ENCODE measurements around the gene TUBB4B.

The TUBB4B gene

DNA sequence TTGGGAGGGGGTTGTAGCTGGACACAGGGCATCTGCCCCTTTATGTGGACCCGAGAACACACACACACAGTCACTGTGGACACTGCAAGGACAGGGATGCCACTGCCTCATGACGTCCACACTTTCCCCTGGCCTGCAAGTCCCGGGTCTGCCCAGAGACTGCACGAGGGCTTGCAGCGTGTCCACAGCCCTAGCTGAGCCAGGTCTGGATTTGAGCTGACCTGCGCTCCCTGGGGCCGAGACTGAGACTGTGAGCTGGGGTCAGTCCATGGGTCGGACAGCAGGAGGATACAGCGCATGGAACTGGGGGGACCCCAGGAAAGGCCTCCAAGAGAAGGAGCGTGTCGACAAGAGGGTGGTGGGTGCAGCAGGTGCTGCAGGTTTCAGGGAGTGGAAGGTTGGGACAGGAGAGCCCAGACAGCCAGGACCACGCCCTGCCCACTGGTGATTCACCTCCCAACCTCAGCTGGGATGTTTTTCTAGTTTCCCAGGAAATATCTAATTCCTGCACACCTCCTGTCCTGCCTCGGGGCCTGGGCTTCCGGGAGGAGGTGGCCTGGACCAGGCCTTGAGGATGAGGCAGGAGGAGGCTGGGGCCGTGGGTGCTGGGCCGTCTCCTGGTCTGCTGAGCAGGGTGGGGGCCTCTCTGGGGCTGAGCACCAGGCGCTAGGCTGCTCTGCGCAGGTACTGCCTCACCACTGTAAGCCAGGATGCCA lies 14.6 kb upstream of the TUBB4B start:
- no peak for DNase-seq

DNA sequence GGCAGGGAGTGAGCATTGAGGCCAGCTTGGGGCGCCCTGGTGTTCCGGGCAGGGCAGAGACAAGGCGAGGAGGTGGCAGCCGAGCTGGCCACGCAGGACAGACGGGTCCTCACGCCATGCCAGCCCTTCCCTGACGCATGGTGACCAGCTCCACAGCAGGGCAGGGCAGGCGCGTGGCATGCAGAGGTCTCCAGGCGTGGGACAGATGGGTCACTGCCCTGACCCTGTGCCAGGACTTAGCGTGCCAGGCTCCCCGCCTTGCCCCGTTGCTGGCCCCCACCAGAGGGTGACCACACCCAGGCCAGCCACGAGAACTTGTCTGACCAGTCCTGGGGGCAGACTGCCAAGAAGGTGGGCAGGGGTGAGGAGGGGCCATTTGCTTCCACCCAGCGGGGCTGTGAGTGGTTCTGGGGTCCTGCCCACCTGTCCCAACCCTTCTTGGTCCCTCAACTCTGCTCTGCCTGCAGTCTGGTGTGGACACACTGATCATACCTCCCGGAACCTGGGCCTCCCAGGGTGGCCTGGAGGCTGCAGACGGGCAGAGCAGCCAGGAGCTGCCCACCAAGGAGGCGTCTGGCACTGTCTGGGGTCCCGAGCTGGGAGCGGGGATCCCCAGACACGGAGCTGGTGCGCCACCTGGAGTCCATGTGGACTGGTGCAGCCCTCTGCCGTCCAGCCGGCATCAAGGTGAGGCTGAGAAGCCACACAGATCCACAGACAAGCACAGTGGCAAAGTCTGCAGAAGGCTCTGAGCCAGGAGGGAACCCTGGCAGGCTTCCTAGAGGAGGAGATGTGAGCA lies 13.8 kb upstream of the TUBB4B start, which contains the start of gene RNF224:
Gene RNF224 (plus strand): TSS at position 449 of the 799 bp plus-strand sequence. CDS start 834 bp downstream, outside the sequence.
- DNase-seq = peak; percentile 81

DNA sequence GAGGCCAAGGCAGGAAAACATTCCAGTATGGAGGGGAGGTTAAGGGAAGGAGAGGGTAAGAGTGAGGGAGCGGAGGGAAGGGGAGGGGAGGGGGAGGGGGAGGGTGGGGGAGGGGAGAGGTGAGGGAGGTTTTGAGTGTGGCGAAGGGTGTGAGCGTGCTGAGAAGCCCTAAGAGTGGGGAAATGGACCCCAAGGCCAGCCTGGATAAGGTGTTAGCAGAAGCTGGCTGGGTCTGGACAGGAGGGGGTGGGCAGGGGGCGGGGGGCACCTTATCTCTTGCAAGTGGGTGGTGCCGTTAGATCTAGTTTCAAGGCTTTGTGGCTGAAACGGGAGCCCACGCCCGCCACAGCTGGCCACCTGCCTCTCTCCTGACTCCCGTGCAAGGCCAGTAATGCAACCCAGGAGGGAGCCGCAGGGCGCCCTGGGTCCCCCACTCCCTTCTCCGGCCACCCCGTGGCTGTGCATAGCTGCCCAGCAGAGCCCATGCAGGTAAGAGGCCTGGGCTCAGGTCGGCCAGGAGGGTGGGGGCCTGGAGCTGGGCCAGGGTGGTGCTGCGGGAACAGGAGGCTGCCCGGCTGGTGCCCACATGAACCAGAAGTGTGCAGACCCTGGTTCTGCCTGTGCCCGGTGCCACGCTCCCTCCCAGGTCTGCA lies 13.1 kb upstream of the TUBB4B start:
- no peak for DNase-seq

DNA sequence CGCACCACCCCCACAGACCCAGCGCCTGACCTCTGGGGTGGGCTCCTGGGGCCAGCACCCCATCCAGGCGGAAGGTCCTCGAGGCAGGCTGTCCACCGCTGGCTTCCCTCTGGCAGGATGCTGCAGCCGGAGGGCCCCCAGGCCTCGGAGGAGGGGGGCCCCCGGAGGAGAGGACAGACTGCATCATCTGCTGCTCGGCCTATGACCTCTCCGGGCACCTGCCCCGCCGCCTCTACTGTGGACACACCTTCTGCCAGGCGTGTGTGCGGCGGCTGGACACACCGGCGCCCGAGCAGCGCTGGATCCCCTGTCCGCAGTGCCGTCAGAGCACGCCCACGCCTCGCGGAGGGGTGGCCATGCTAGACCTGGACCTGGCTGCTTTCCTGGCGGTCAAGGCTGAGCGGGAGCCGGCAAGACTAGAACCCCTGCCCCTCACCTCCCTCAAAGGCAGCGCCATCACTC lies 12.6 kb upstream of the TUBB4B start:
- no peak for DNase-seq

DNA sequence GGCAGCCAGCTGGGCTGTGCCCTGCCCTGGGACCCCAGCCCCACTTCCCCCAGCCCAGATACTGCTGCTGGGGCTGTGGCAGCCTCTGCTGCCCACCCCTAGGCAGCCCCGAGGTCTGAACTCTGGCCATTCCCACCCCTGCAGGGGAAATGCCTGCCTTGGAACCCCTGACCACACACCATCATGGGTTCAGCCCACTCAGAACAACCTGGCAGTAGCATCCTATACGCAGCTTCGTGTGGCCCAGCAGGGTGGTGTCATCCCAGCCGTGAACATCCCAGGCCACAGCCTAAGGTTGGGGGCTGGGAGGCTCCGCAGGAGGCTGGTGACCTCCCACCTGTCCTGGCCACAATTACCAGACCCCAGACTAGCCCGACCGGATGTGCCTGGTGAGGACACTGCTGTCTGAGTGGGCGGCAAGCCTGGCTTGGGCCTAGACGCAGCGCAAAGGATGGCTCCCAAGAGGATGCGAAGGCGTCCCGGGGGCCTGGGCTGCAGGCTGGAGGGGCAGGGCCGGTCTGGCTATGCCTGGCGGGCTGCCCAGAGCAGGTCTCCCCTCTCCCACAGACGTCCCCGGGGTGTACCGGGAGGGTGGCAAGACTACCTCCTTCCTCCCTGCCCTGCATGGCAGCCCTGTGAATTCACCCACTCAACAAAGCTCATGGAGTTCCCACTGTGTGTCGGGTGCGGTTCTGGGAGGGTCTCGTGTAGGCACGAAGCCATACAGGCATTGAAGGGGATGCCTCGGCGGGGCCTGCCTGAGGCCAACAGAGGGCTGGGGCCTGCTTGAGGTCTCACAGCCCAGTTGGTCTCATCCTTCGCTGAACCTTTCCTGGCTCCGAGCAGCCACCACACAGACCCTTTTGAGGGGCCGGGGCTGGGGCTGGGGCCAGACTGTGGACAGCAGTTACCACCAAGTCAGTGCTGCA lies 11.9 kb upstream of the TUBB4B start:
- no peak for DNase-seq

DNA sequence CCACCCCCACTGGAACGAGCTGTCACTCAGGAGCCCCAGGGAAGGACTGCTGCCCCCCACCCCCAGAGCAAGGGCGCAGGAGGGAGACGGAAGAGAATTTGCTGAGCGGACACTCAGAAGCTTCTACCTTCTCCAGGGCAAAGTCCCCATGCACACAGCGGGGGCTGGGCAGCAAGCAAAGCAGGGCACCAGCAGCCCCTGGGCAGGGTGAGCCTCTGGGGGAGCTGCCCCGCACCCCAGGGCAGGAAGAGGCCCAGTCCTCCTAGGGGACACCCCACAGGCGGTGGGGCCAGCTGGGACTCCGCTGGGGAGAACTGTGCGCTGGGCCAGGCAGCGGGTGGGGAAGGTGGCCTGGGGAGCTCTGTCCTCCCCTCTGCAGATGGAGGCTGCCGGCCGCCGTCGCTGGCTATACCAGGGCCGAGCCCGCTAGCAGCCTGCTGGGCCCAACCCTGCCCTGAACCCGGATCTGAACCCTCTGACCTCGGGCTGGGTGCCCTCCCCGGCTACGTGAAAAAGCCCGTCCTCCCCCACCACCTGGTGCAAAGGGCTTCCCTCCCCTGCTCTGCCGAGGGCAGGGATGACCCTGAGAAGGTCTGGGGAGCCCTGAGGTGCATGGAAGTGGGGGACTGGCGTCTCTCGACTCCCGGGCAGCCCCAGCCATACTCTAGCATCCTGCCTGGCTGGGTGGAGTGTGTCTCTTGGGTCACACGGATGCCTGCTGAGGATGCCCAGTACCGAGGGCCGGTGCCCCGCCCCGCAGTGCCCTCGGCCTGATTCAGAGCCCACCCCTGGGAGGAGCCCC lies 11.0 kb upstream of the TUBB4B start:
- no peak for DNase-seq

DNA sequence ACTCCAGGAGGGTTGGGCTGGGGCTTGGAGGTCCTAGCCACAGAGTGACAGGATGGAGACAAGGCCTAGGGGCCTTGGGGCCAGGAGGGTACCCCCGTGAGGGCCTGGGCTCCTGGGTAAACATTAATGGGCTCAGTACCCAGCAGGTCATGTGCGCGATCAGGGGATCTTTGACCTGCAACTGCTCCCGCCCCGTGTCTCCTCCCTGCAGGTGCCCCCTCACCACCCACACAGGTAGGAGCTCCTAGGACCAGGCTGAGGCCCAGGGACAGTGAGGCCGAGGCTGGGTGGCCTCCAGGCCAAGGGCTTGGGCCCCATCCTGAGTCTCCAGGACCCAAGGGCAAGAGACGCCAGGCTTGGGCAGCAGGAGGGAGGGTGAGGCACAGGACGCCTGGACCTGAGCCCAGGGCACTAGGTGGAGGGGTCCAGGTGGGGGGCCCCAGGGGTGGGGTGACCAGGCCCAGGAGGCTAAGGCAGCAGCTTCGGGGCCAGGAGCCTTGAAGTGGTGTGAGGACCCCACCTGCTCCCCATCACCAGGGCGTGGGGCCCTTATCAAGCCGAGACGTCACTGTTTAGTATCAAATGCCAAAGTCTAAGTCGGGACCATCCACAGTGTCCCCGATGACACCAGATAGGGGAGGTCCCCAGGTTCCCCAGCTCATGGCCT lies 10.2 kb upstream of the TUBB4B start, which contains the start of gene SLC34A3:
Gene SLC34A3 (plus strand): TSS at position 197 of the 667 bp plus-strand sequence. CDS start 802 bp downstream, outside the sequence.
- no peak for DNase-seq

DNA sequence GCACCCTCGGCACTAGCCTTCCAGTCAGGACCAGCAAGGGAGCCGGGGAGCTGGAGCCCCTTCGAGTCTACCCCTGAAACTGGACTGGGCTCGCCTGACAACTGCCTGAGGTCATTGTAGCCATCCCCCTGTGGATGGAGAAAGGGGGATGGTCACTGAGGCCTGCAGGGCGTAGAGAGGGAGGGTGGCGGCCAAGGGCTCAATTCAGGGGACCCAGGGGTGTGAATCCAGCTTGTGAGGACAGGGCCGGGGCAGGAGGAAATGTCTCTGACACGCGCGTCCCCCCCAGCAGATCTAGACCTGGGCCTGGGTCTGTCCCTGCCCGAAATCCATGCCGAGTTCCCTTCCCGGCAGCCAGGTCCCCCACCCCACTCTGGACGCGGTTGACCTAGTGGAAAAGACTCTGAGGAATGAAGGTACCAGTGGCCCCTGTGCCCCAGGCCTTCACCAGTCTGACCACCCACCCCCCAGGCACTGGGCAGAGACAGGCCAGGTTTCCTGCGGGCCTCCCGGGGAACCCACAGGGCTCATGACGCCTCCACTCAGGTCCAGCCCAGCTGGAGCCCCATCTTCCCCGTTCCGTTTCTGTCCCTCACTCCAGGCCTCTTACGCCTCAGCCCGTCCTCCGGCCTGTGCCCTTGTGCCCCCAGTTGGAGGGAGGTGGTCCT lies 9.6 kb upstream of the TUBB4B start:
- no peak for DNase-seq

DNA sequence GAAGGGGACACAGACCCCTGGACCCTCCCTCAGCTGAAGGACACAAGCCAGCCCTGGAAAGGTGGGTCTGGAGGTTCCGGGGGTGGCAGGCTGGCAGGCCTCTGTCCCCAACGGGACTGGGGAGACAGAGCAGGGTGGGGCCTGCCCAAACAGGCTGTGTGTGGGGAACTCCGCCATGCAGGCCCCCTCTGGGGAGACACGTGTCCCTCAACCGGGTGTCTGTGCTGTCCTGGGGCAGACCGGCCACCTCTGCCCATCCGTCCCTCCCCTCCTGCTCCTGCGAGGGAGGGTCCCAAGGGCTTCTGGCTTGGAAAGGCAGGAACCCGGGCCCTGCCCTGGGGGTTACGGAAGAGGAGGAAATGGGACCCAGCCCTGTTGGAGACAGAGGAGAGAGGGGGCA lies 9.0 kb upstream of the TUBB4B start:
- no peak for DNase-seq

DNA sequence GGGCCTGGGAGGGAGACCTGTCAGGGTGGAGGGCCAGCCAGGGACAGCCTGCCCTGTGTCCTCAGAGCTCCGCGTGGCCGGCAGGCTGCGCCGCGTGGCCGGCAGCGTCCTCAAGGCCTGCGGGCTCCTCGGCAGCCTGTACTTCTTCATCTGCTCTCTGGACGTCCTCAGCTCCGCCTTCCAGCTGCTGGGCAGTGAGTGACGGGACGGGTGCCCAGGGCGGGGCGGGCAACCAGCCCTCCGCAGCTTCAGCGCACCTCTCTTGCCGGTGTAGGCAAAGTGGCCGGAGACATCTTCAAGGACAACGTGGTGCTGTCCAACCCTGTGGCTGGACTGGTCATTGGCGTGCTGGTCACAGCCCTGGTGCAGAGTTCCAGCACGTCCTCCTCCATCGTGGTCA lies 8.6 kb upstream of the TUBB4B start:
- no peak for DNase-seq

DNA sequence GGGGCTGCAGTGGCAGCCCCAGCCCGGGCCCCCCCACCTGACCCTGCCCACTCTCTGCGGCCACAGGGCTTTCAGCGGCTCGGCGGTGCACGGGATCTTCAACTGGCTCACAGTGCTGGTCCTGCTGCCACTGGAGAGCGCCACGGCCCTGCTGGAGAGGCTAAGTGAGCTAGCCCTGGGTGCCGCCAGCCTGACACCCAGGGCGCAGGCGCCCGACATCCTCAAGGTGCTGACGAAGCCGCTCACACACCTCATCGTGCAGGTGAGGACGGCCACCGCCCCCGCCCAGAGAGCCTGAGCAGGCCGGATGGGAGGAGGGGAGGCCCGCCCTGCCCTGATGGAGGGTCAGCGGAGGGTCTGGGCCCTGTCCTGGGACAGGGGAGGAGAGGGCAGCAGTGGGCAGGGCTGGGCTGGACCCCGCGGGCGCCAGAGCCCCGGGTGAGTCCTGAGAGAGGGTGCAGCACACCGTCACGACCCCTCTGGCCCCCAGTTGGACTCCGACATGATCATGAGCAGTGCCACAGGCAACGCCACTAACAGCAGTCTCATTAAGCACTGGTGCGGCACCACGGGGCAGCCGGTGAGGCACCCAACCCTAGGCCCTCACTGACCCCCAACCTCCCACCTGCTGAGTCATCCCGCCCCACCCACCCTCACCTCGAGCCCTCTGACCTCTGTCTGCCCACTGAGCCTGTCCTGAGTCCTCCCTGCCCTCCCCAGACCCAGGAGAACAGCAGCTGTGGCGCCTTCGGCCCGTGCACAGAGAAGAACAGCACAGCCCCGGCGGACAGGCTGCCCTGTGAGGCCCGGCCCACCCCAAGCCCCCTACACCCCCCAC lies 7.7 kb upstream of the TUBB4B start:
- DNase-seq = no peak

DNA sequence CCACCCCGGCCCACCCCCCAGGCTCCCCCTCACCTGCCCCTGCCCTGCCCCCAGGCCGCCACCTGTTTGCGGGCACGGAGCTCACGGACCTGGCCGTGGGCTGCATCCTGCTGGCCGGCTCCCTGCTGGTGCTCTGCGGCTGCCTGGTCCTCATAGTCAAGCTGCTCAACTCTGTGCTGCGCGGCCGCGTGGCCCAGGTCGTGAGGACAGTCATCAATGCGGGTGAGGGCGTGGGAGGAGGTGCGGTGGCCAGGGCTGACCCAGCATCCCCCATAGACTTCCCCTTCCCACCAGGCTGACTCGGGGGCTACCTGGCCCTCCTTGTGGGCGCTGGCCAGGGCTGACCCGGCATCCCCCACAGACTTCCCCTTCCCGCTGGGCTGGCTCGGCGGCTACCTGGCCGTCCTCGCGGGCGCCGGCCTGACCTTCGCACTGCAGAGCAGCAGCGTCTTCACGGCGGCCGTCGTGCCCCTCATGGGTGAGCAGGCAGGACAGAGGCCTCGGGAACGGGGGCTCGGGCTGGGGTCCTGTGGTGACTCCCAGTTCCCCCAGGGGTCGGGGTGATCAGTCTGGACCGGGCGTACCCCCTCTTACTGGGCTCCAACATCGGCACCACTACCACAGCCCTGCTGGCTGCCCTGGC lies 6.9 kb upstream of the TUBB4B start:
- DNase-seq = no peak

DNA sequence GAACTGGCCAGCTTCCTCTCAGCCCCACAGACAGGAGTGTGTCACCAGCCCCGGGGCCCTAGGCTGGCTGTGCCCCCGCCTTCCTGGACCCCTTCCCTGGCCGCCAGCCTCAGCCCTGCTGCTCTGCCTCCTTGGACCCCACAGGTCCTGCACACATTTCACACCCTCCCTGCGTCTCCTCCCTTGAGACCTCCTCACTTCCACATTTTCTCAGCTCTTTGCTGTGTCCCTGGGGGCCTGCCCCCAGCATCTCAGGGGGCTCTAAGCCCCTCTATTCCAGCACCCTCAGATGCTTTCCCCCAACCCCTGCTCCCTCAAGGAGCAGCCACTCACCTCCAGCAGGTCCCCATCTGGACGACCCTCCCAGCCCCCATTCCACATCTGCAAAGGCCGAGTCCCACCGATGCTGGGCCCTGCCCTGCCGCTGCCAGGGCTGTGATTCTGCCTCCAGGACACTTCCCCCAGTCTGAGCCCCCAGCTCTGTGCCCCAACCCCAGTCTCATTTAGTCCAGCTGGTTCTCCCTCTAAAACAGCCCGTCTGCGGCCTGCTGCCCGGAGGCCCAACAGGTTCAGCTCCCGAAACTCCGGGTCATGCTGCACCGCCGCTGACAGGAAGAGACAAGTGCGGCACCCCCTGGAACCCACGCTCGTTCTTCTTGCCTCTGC lies 6.2 kb upstream of the TUBB4B start:
- no peak for DNase-seq

DNA sequence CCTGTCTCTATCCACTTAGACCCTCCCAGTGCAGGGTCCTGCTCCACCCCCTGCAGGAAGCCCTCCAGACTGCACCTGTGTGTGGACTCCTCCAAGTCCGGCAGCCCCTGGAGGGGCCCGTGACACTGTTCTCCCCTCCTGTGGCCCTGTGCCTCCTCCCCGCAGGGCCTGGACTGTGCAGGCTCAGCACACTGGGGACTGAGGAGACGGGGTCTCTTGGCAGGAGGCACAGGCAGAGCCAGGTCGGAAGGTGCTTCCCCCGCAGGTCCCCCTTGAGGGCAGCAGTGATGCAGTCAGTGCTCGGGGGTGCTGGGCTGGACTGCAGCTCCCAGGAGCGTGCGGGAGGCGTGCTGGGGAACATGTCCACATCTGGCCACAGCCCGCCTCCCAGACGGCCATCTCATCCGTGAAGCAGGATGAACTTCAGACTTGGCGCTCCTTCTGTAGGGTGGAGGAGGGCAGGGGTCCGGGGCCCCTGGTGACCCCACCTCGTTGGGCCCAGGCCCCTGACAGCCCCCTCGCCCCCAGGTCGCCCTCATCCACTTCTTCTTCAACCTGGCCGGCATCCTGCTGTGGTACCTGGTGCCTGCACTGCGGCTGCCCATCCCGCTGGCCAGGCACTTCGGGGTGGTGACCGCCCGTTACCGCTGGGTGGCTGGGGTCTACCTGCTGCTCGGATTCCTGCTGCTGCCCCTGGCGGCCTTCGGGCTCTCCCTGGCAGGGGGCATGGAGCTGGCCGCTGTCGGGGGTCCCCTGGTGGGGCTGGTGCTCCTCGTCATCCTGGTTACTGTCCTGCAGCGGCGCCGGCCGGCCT lies 5.5 kb upstream of the TUBB4B start:
- DNase-seq = no peak

DNA sequence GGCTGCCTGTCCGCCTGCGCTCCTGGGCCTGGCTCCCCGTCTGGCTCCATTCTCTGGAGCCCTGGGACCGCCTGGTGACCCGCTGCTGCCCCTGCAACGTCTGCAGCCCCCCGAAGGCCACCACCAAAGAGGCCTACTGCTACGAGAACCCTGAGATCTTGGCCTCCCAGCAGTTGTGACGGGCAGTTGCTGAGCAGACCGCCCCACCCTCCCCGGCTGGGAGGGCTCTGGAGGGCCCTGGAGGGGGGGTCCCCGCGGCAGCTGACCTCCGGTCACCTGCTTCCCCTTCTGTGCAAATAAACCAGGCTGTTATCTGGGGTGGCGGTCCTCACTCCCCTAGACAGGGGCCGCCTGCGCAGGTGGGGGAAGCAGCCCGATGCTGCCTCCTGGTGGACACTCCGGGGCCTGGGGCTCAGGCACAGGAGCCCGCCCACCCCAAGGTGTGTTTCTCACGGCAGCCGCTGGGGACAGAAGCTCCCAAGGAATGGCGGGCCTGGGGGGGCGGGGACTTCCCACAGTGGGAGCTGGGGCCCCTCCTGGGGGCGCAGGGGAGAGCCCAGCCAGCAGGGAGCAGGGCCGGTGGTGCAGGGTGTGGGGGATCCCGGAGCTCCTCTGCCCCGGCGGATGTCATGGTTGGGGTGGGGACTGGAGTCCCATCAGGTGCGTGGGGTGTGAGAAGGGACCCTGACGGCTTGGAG lies 4.7 kb upstream of the TUBB4B start:
- peak; percentile 93 for DNase-seq

DNA sequence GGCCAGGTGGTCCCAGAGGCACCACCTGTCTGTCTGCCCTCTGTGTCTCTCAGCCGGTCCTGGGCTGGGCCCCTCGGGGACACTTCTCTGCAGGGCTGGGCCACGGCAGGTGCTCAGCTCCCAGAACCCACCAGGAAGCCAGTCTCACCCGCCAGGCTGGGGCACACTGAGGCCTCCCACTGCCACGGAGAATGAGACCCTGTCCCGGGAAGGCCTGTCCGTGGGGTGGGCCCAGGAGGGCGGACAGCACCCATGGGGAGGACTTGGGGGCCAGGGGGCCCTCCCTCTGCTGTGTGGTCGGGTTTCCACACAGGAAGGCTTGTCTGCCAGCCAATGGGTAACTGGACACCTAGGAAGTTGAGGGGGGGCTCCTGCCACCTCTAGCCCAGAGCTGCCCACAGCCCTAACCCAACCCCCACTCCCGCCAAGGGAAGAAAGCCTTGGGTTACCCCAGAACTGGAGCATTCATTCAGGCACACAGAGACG lies 4.1 kb upstream of the TUBB4B start:
- DNase-seq = no peak
